Muscle layer of colon (tissue), 2 donors: ENCODE measurements around the gene RNF8.
"Not testable (repeated sequence)": the region's sequence is repeated elsewhere in the genome, so short reads cannot be mapped to it uniquely, and the experiment has no call there.

Experiments used
- H3K27ac ChIP-seq: one replicate; pipeline ENCODE4 v1.7.0; 2013; ENCODE audit warnings: low read depth, mild to moderate bottlenecking, low read length, moderate library complexity
- H3K27me3 ChIP-seq, 2 donors: one replicate each; pipeline ENCODE4 v1.7.0; 2013; ENCODE audit warnings: low read length in 2 of 2, mild to moderate bottlenecking in 2 of 2; ENCODE audit not compliant: insufficient read depth in 2 of 2, control insufficient read depth in 1 of 2
- H3K36me3 ChIP-seq: one replicate; pipeline ENCODE4 v1.7.0; 2013; ENCODE audit warnings: mild to moderate bottlenecking, low read length; ENCODE audit not compliant: insufficient read depth
- H3K4me1 ChIP-seq: one replicate; pipeline ENCODE4 v1.7.0; 2013; ENCODE audit warnings: mild to moderate bottlenecking, low read length; ENCODE audit not compliant: insufficient read depth
- H3K4me3 ChIP-seq, 2 donors: one replicate each; pipeline ENCODE4 v1.7.0; 2013; ENCODE audit warnings: low read length in 2 of 2, low read depth in 1 of 2, mild to moderate bottlenecking in 1 of 2, moderate library complexity in 1 of 2
- H3K9ac ChIP-seq: one replicate; pipeline ENCODE4 v1.7.0; 2013; ENCODE audit warnings: low read length
- H3K9me3 ChIP-seq: one replicate; pipeline ENCODE4 v1.7.0; 2013; ENCODE audit warnings: mild to moderate bottlenecking, low read length
- donor health status: abdominal sarcoma.
- donor health status: Adenocarcinoma of cecum.

RNF8 gene

DNA sequence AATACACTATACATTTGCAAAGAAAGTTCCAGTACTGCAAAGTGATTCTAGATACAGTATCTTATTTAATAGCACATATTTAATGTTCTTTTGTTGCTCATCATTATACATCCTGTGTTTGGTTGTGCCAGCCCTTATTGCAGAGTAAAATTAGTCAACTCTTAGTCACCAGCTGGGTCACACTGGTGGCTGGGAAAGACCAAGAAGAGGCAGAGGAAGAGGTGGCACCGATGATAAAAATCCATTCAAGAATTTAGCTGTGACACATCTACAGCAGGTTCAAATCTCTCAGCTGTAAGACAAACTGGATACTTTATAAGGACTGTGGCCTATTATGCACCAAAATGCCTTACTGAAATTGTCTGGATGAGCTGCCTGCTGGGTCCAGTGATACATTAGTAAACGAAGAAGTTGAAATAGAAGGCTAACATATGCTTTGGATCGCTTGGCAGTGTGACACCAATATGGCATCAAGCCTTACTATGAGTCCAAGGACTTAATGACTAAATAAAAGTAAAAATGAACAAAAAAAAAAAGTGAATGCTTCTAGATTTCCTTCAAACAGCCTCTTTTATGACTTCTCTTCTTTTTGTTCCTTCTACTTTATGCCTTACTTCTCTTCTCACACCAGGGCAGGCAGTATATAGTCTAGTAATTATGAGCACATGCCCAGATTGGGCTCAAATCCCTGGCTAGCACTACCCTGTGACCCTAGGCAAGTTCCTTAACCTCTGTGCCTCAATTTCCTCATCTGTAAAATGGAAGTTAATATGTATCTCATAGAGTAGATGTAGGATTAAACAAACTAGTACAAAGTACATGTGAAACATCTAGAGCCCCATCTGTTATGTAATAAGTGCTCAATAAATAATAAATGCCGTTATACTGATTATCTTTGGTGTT, 29.4 kb upstream of the RNF8 start:
- Histone ChIP-seq H3K9ac (no peak overlapping the region), H3K4me1 (peaks cover 23% of the 10 kb centered on the region), H3K4me3 (no peak overlapping the region), H3K36me3 (no peaks in the 10 kb centered on the region), H3K9me3 (no peaks in the 10 kb centered on the region), H3K27me3 (no peaks in the 10 kb centered on the region), H3K27ac (no peak overlapping the region)

DNA sequence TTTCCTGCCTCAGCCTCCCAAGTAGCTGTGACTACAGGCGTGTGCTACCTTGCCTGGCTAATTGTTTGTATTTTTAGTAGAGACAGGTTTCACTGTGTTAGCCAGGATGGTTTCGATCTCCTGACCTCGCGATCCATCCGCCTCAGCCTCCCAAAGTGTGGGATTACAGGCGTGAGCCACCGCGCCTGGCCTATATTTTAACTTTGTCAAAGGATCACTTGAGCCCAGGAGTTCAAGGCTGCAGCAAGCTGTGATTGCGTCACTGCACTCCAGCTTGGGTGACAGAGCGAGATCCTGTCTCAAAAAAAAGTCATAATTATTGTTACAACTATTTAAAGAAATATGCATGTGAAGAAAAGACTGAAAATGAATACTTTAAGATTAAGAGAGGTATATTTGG, 23.4 kb upstream of the RNF8 start:
- H3K27me3 ChIP-seq, H3K27ac ChIP-seq, H3K9ac ChIP-seq, H3K4me1 ChIP-seq, H3K9me3 ChIP-seq, H3K4me3 ChIP-seq: not testable (repeated sequence)
- H3K36me3 ChIP-seq = peaks cover 18% of the 10 kb centered on the region

DNA sequence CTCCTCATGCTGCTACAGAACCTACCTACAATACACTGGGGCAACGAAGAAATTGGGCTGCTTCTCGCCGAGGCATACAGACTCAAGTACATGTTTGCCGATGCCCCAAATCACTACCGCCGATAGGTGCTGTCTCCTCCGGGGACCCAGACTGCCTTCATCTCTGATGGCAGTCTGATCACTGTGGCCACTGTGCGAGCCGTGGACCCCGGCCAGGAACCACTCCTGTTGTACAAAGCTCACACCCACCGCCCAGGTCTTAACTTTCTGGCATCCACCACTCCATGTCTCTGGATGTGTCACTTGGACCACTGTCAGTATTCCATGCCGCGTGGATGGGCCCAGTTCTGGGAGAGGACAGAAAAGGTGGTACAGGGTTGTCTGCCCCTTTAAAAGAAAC, 22.7 kb upstream of the RNF8 start:
- H3K4me1 ChIP-seq = no peaks in the 10 kb centered on the region
- H3K4me3 ChIP-seq = no peak overlapping the region
- no peak overlapping the region for H3K27ac ChIP-seq
- H3K27me3 ChIP-seq = no peaks in the 10 kb centered on the region
- H3K36me3 ChIP-seq = peaks cover 18% of the 10 kb centered on the region
- no peaks in the 10 kb centered on the region for H3K9me3 ChIP-seq
- no peak overlapping the region for H3K9ac ChIP-seq

DNA sequence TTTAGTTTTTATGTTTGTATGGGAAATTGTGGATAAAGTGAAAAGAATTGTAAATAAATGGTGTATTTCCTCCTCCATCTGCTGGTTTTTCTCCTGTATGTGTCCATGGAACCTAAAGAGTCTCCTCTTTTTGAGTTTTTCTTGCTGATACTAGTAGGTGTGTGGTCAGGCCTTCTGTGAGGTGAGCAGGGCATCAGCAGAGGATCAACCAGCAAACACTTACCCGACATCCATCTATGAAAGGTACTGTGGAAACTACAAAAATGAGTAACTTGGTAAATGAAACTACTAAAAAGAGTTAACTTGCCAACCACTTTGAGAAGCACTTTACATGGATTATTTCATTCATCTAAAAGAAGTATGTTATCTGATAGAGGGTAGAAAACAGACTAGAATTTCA, 20.9 kb upstream of the RNF8 start:
- peaks cover 18% of the 10 kb centered on the region for H3K36me3 ChIP-seq
- H3K9ac ChIP-seq = no peak overlapping the region
- H3K4me3 ChIP-seq = no peak overlapping the region
- H3K9me3 ChIP-seq = no peaks in the 10 kb centered on the region
- H3K4me1 ChIP-seq = no peaks in the 10 kb centered on the region
- H3K27me3 ChIP-seq = no peaks in the 10 kb centered on the region
- H3K27ac ChIP-seq = no peak overlapping the region

DNA sequence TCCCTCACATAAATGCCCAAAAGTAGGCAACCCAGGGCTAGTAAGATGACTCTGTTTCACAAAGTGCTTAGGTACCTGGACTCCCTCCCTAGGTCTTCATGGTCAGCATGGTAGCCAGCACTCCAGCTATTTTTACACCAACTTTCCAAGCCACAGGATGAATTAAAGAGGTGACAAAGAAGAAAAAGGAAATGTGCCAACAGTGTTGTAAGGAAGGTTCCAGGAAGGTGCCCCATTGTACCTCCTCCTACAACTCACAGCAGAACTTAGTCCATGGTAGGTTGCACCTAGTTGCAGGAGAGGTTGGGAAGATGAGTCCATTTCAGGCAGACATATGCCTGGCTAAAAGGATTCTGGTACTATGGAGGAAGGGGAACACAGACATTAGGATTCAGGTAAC, 19.7 kb upstream of the RNF8 start:
- H3K27me3 ChIP-seq = no peaks in the 10 kb centered on the region
- H3K36me3 ChIP-seq = peaks cover 18% of the 10 kb centered on the region

DNA sequence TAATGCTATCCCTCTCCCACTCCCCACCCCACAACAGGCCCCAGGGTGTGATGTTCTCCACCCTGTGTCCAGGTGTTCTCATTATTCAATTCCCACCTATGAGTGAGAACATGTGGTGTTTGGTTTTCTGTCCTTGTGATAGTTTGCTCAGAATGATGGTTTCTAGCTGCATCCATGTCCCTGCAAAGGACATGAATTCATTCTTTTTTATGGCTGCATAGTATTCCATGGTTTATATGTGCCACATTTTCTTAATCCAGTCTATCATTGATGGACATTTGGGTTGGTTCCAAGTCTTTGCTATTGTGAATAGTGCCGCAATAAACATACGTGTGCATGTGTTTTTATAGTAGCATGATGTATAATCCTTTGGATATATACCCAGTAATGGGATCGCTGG, 15.5 kb upstream of the RNF8 start:
- not testable (repeated sequence) for H3K4me3 ChIP-seq, H3K27me3 ChIP-seq, H3K27ac ChIP-seq, H3K4me1 ChIP-seq, H3K9me3 ChIP-seq, H3K36me3 ChIP-seq, H3K9ac ChIP-seq

More for the DNA sequence above, 19.7 kb upstream of the RNF8 start:
- Histone ChIP-seq H3K27ac (no peak overlapping the region), H3K9me3 (no peaks in the 10 kb centered on the region), H3K4me1 (no peaks in the 10 kb centered on the region), H3K9ac (no peak overlapping the region), H3K4me3 (no peak overlapping the region)

DNA sequence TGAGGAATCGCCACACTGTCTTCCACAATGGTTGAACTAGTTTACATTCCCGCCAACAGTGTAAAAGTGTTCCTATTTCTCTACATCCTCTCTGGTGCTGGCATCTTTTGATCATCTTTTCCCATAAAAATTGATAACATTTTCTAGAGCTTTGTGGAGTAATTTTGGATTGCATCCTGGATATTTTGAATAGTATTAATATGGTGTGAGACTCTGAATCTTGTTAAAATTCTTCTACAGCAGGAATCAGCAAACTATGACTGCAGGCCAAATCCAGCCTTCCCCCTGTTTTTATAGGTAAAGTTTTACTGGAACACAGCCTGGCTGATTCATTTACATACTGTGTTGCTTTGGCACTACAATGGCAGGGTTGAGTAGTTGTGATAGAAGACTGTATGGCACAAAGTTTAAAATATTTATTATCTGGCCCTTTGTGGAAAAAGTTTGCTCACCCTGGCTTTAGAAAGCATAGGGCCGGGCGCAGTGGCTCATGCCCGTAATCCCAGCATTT, 15.0 kb upstream of the RNF8 start:
- H3K27me3 ChIP-seq = no peaks in the 10 kb centered on the region
- H3K9me3 ChIP-seq = no peaks in the 10 kb centered on the region
- no peaks in the 10 kb centered on the region for H3K36me3 ChIP-seq
- no peak overlapping the region for H3K4me3 ChIP-seq
- H3K9ac ChIP-seq = no peak overlapping the region
- H3K27ac ChIP-seq = no peak overlapping the region
- H3K4me1 ChIP-seq = no peaks in the 10 kb centered on the region

DNA sequence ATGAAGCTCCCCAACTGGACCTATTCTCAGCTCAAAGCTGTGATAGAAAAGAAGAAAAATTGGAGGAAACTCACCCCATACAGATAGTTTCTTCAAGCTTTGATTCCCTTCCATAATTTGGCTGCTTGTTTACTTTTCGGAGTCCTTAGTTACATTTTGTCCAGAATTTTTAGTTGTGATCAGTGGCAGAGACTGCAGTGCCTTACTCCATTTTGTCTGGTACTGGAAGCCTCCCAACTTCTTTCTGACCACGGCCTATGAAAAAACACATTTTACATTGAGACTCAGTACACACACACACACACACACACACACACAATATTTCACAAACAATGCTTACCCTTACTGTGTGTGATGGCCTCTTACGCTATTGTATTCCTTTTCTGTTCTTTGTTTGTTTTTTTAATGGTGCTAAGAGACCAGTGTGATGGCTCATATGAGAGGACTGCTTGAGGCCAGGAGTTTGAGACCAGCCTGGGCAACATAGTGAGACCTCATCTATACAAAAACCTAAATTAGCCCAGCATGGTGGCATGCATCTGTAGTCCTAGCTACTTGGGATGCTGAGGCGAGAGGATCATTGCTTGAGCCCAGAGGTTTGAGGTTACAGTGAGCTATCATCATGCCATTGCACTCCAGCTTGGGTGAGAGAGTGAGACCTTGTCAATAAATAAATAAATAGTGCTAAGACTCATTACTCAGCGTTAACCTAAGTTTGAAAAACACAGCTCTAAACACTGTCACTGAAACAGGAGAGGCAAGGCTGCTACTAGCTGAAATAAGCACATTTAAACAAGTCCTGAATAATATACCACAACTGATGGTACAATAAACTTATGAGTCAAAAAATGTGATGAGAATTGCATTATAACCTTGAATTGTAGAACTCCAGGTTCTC, 13.8 kb upstream of the RNF8 start:
- Histone ChIP-seq H3K27me3 (no peaks in the 10 kb centered on the region), H3K9me3 (no peaks in the 10 kb centered on the region), H3K4me3 (no peak overlapping the region), H3K27ac (no peak overlapping the region), H3K4me1 (no peaks in the 10 kb centered on the region), H3K9ac (no peak overlapping the region), H3K36me3 (no peaks in the 10 kb centered on the region)

DNA sequence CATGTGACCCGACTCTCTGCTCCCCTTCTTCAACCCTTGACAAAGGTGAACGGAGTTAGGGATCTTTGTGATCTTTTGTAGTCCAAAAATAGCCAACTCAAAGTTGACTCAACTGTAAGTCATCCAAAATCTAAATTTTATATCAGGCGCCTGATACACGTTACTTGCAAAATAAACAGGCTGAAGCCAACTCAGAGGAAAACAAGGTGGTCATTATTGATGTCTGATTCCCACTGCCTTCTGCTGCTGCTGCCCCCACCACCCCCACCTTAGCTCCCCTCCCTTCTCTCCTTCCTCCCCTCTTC, 13.2 kb upstream of the RNF8 start:
- no peaks in the 10 kb centered on the region for H3K9me3 ChIP-seq
- no peaks in the 10 kb centered on the region for H3K4me1 ChIP-seq
- no peak overlapping the region for H3K9ac ChIP-seq
- H3K27ac ChIP-seq = no peak overlapping the region
- H3K27me3 ChIP-seq = no peaks in the 10 kb centered on the region
- no peak overlapping the region for H3K4me3 ChIP-seq
- H3K36me3 ChIP-seq = no peaks in the 10 kb centered on the region

DNA sequence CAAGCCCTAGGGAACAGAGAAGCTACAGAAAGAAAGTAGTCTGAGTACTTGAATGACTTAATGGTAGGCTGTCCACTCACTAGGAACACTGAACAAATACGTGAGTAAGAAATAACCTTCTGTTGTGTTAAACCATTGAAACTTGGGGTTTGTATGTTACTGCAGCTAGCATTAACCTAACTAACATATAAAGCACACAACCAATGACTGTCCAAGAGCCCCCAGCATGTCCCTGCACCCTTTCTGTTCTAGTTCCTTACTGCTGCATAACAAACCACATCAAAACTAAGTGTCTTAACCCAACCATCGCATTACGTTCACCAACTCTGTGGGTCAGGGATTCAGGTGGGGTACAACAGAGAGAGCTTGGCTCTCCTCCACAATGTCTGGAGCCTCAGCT, 10.5 kb upstream of the RNF8 start:
- Histone ChIP-seq H3K4me3 (no peak overlapping the region), H3K27me3 (no peaks in the 10 kb centered on the region), H3K36me3 (no peaks in the 10 kb centered on the region), H3K9me3 (no peaks in the 10 kb centered on the region), H3K9ac (no peak overlapping the region), H3K27ac (no peak overlapping the region), H3K4me1 (no peaks in the 10 kb centered on the region)

DNA sequence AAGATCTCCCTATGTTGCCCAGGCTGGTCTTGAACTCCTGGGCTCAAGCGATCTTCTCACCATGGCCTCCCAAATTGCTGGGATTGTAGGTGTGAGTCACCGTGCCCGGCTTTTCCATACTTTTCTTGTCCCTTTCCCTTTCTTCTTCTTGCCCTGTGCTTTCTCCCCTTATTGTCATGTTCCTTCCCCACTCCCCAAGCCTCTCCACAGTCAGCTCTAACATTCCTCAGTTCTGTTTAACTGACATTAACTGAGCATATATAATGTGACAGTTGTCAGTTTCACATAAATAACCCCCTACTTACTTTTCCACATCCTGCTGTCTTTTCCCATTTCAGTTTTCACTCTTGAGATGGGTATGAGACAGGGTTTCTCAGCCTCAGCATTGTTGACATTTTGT, 9.5 kb upstream of the RNF8 start:
- Histone ChIP-seq H3K9ac (no peak overlapping the region), H3K4me3 (no peak overlapping the region), H3K27ac (no peak overlapping the region), H3K9me3 (no peaks in the 10 kb centered on the region), H3K27me3 (no peaks in the 10 kb centered on the region), H3K4me1 (no peaks in the 10 kb centered on the region), H3K36me3 (no peaks in the 10 kb centered on the region)
